HepG2 (cell line): Measurements from ENCODE around the gene EPB41. TPM values are rescaled to one million over a fixed set of nuclear protein-coding genes. Genes with fewer than 3 reads are reported as not detected.

Source experiments
- AKNA ChIP-seq: sonication (generic); formaldehyde crosslinking; IDR thresholded peaks from 2 replicates; pipeline ENCODE4 v1.4.0; 2020; ENCODE audit warnings: missing genetic modification reagents, borderline replicate concordance
- ATF1 ChIP-seq: IDR thresholded peaks from 2 replicates; pipeline ENCODE4 v1.6.1; 2016; ENCODE audit warnings: mild to moderate bottlenecking, control low read depth
- DDIT3 ChIP-seq: sonication (generic); formaldehyde crosslinking; IDR thresholded peaks from 2 replicates; pipeline ENCODE4 v1.4.0; 2020; ENCODE audit warnings: mild to moderate bottlenecking, missing genetic modification reagents
- FOXM1 ChIP-seq: sonication (generic); formaldehyde crosslinking; IDR thresholded peaks from 2 replicates; pipeline ENCODE4 v1.5.0; 2020; ENCODE audit warnings: missing genetic modification reagents
- HHEX ChIP-seq: IDR thresholded peaks from 2 replicates; pipeline ENCODE4 v1.6.1; 2016; ENCODE audit warnings: control low read depth
- HMGXB4 ChIP-seq, 2 experiments: sonication (generic) in 1 of 2; formaldehyde crosslinking in 1 of 2; IDR thresholded peaks; 2 replicates each; pipeline versions ENCODE4 v1.4.0 to v1.6.1; 2018 to 2020; ENCODE audit warnings: missing genetic modification reagents in 2 of 2, borderline replicate concordance in 1 of 2, low read depth in 1 of 2, mild to moderate bottlenecking in 1 of 2, missing biosample characterization in 1 of 2
- MBD4 ChIP-seq: IDR thresholded peaks from 2 replicates; pipeline ENCODE4 v1.6.1; 2012; ENCODE audit warnings: low read length, inconsistent platforms, borderline replicate concordance
- MIER2 ChIP-seq: IDR thresholded peaks from 2 replicates; pipeline ENCODE4 v1.6.1; 2016; ENCODE audit warnings: missing biosample characterization, missing genetic modification reagents
- MTF1 ChIP-seq: sonication (generic); formaldehyde crosslinking; IDR thresholded peaks from 2 replicates; pipeline ENCODE4 v1.5.0; 2020; ENCODE audit warnings: missing genetic modification reagents
- NAIF1 ChIP-seq: sonication (generic); formaldehyde crosslinking; IDR thresholded peaks from 2 replicates; pipeline ENCODE4 v1.5.0; 2020; ENCODE audit warnings: mild to moderate bottlenecking, missing genetic modification reagents, borderline replicate concordance
- NFE2 ChIP-seq: sonication (generic); formaldehyde crosslinking; IDR thresholded peaks from 2 replicates; pipeline ENCODE4 v1.4.0; 2020; ENCODE audit warnings: missing genetic modification reagents
- NR2F1 ChIP-seq, 2 experiments: fragments of 450-650 bp in 1 of 2; formaldehyde crosslinking in 1 of 2; IDR thresholded peaks; 2 replicates each; pipeline versions ENCODE4 v1.5.0 to v1.6.1; 2016 to 2020; ENCODE audit warnings: mild to moderate bottlenecking in 1 of 2, missing compliant biosample characterization in 1 of 2, missing genetic modification reagents in 1 of 2, moderate library complexity in 1 of 2
- RBM22 ChIP-seq: fragments of 200-400 bp; formaldehyde crosslinking; optimal IDR thresholded peaks from 2 replicates; pipeline ENCODE3; 2017; ENCODE audit warnings: mild to moderate bottlenecking, low read length, moderate library complexity
- RCOR2 ChIP-seq: IDR thresholded peaks from 2 replicates; pipeline ENCODE4 v1.6.1; 2016; ENCODE audit warnings: missing biosample characterization, missing genetic modification reagents
- SKI ChIP-seq: fragments of 450-650 bp; IDR thresholded peaks from one replicate; pipeline ENCODE4 v1.6.1; 2018; ENCODE audit warnings: mild to moderate bottlenecking; ENCODE audit not compliant: partially characterized antibody
- TBX2 ChIP-seq: sonication (generic); formaldehyde crosslinking; IDR thresholded peaks from 2 replicates; pipeline ENCODE4 v1.5.0; 2020; ENCODE audit warnings: missing genetic modification reagents, mild to moderate bottlenecking, borderline replicate concordance
- YY1 ChIP-seq: IDR thresholded peaks from 2 replicates; pipeline ENCODE4 v1.6.1; 2011; ENCODE audit warnings: low read length, low read depth, moderate library complexity, mild to moderate bottlenecking; ENCODE audit not compliant: insufficient read depth, insufficient replicate concordance
- ZFX ChIP-seq: sonication (generic); formaldehyde crosslinking; IDR thresholded peaks from 2 replicates; pipeline ENCODE4 v1.4.0; 2020; ENCODE audit warnings: mild to moderate bottlenecking, low read depth, missing genetic modification reagents, moderate library complexity
- ZNF232 ChIP-seq: sonication (generic); formaldehyde crosslinking; IDR thresholded peaks from 2 replicates; pipeline ENCODE4 v1.4.0; 2020; ENCODE audit warnings: missing genetic modification reagents, borderline replicate concordance
- ZNF235 ChIP-seq: sonication (generic); formaldehyde crosslinking; IDR thresholded peaks from 2 replicates; pipeline ENCODE4 v1.8.1; 2023; ENCODE audit warnings: mild to moderate bottlenecking, missing genetic modification reagents, borderline replicate concordance
- ZNF296 ChIP-seq: sonication (generic); formaldehyde crosslinking; conservative IDR thresholded peaks from 2 replicates; pipeline ENCODE4 v1.5.0; 2020; ENCODE audit warnings: mild to moderate bottlenecking, missing genetic modification reagents
- ZNF615 ChIP-seq: sonication (generic); formaldehyde crosslinking; IDR thresholded peaks from 2 replicates; pipeline ENCODE4 v1.5.0; 2020; ENCODE audit warnings: mild to moderate bottlenecking, missing genetic modification reagents, borderline replicate concordance
- ZNF780A ChIP-seq: sonication (generic); formaldehyde crosslinking; IDR thresholded peaks from 2 replicates; pipeline ENCODE4 v1.8.0; 2022; ENCODE audit warnings: mild to moderate bottlenecking, missing genetic modification reagents, moderate library complexity
- polyA plus RNA-seq, 8 experiments: library from polyadenylated mRNA; depleted of rRNA in 3 of 8; stranded (reverse) in 7 of 8; unstranded in 1 of 8; fragments of >200 nt; fragmentation: Illumina TruSeq in 4 of 8; extraction: Trizol in 4 of 8; gene quantifications; 2 replicates each; pipeline versions ENCODE4 v1.2.1 to v1.2.3, GENCODE V29; 2011 to 2016; ENCODE audit warnings: low read depth in 4 of 8, missing spikeins in 1 of 8, mixed read lengths in 1 of 8; ENCODE audit not compliant: insufficient read depth in 1 of 8
- total RNA-seq, 5 experiments: library from RNA; depleted of rRNA; stranded (reverse); fragments of >200 nt; fragmentation: Illumina TruSeq; extraction: Trizol; gene quantifications; 2 replicates each; pipeline ENCODE4 v1.2.3, GENCODE V29; 2016; ENCODE audit warnings: low read depth in 1 of 5

The EPB41 gene
- total and polyA plus RNA-seq, 2 of the 13 experiments (the other 11 are each of a cell fraction or from before 2014, with no cell fraction given), result 34.5 to 46.7 TPM

GRCh38 chr1:29124366-29125236, 210.2 kb downstream of the EPB41 start (continued):
- no peak for TF ChIP-seq ZNF232 (CRISPR knock-in tag)
- TF ChIP-seq NFE2 (CRISPR knock-in tag), result no peak
- TF ChIP-seq RBM22, result no peak
- TF ChIP-seq RCOR2 (CRISPR knock-in tag), result no peak
- TF ChIP-seq ZFX (CRISPR knock-in tag), result peak; percentile 64
- no peak for TF ChIP-seq MBD4
- TF ChIP-seq ZNF235, result no peak; the same call in 1 of the 2 replicates
- TF ChIP-seq HHEX (CRISPR knock-in tag), result no peak; the same call in 1 of the 2 replicates
- no peak for TF ChIP-seq SKI
- no peak for TF ChIP-seq ZNF615 (CRISPR knock-in tag)
- no peak for TF ChIP-seq DDIT3
- no peak for TF ChIP-seq FOXM1 (CRISPR knock-in tag)
- TF ChIP-seq YY1, result peak; percentile 13
- TF ChIP-seq ZNF296 (CRISPR knock-in tag), result no peak
- TF ChIP-seq NR2F1 (CRISPR knock-in tag; IDR thresholded peaks at IDR 0.05), result no peak
- TF ChIP-seq ATF1, result no peak
- TF ChIP-seq MTF1 (CRISPR knock-in tag), result no peak
- TF ChIP-seq TBX2 (CRISPR knock-in tag), result peak; percentile 53; the same call in 1 of the 2 replicates
- TF ChIP-seq MIER2 (CRISPR knock-in tag), result no peak
- TF ChIP-seq NAIF1 (CRISPR knock-in tag), result 0 out of 2 replicates have a peak, but pooled peaks have one; percentile 59
- no peak for TF ChIP-seq AKNA
- TF ChIP-seq ZNF780A (CRISPR knock-in tag), result no peak
- peak in 1 of 2 experiments; percentile 72; a peak in 2 of 4 replicates for TF ChIP-seq HMGXB4 (CRISPR knock-in tag; IDR thresholded peaks at IDR 0.05; ENCODE audit: borderline replicate concordance in 1 of 2, low read depth in 1 of 2)
